GM12878 (cell line): Measurements from ENCODE around the gene CETN2. TPM values are rescaled to one million over a fixed set of nuclear protein-coding genes. Genes with fewer than 3 reads are reported as not detected.

Source experiments
- ATAC-seq: fragments of 200-7000 bp; cut with Tn5 transposase; 3 replicates; pipeline ENCODE4 v1.9.1; 2020; ENCODE audit warnings: mild to moderate bottlenecking, moderate library complexity
- BruUV-seq: library from RNA; stranded (reverse); fragments of 400-500 nt; replicated peaks from 2 replicates; lab custom pipeline; 2021; lab: Mats Ljungman, UMichigan
- CTCF ChIA-PET: fragments of 300-600 bp; sonication (Branson Sonifier 250); formaldehyde crosslinking; extraction: SDS; loops from one replicate; lab custom pipeline; 2021; ENCODE audit warnings: inconsistent platforms; lab: Yijun Ruan, JAX
- POLR2A ChIA-PET: fragments of 350-600 bp; formaldehyde crosslinking; extraction: SDS; loops from one replicate; lab custom pipeline; 2021; ENCODE audit warnings: inconsistent platforms; lab: Charles Lee
- RAD21 ChIA-PET: fragments of 300-600 bp; sonication (Branson Sonifier 250); formaldehyde crosslinking; loops from one replicate; lab custom pipeline; 2023; ENCODE audit warnings: antibody characterized with exemption; ENCODE audit not compliant: unreplicated experiment; lab: Charles Lee
- SMC1A ChIA-PET: fragments of 300-600 bp; sonication (Branson Sonifier 250); formaldehyde crosslinking; loops from one replicate; lab custom pipeline; 2023; ENCODE audit not compliant: unreplicated experiment, uncharacterized antibody; lab: Charles Lee
- DNase-seq: peaks from one replicate; pipeline ENCODE4 v3.0.0-alpha.2; 2011; ENCODE audit warnings: low read depth, low spot score
- FAIRE-seq: peaks from 3 replicates; lab custom pipeline; 2011; peaks lifted over from hg19 to GRCh38; lab: Jason Lieb, UNC
- H2AFZ ChIP-seq: 2 replicates; pipeline ENCODE4 v1.6.0; 2011; ENCODE audit warnings: low read depth, low read length, control low read depth; ENCODE audit not compliant: control insufficient read depth
- H3K27ac ChIP-seq: 2 replicates; pipeline ENCODE4 v1.5.1; 2011; ENCODE audit warnings: control low read depth; ENCODE audit not compliant: control insufficient read depth, insufficient read depth
- H3K27me3 ChIP-seq, 2 experiments: replicated peaks in 1 of 2; 2 replicates each; pipeline versions ENCODE4 v1.6.0 to v1.6.1; 2011; ENCODE audit warnings: low read length in 1 of 2; ENCODE audit not compliant: control insufficient read depth in 2 of 2, insufficient read depth in 2 of 2
- H3K36me3 ChIP-seq, 2 experiments: 2 replicates each; pipeline ENCODE4 v1.5.1; 2011; ENCODE audit warnings: low read length in 1 of 2; ENCODE audit not compliant: control insufficient read depth in 2 of 2, insufficient read depth in 2 of 2
- H3K4me1 ChIP-seq: 2 replicates; pipeline ENCODE4 v1.6.1; 2011; ENCODE audit warnings: mild to moderate bottlenecking, low read length, moderate library complexity, mixed read lengths; ENCODE audit not compliant: control insufficient read depth, insufficient read depth
- H3K4me2 ChIP-seq: 2 replicates; pipeline ENCODE4 v1.6.0; 2011; ENCODE audit warnings: control low read depth; ENCODE audit not compliant: control insufficient read depth, insufficient read depth
- H3K4me3 ChIP-seq: fragments of 200-600 bp; sonication (generic); 2 replicates; pipeline ENCODE4 v1.5.1; 2016
- H3K79me2 ChIP-seq: 2 replicates; pipeline ENCODE4 v1.6.0; 2011; ENCODE audit warnings: low read length; ENCODE audit not compliant: control insufficient read depth, insufficient read depth
- H3K9ac ChIP-seq: 2 replicates; pipeline ENCODE4 v1.8.0; 2011; ENCODE audit warnings: low read length, control low read depth, mixed read lengths; ENCODE audit not compliant: control insufficient read depth, insufficient read depth
- H3K9me3 ChIP-seq: replicated peaks from 3 replicates; pipeline ENCODE4 v1.5.1; 2011; ENCODE audit warnings: mild to moderate bottlenecking, low read length; ENCODE audit not compliant: control insufficient read depth, insufficient read depth
- H4K20me1 ChIP-seq: 2 replicates; pipeline ENCODE4 v1.6.0; 2011; ENCODE audit not compliant: control insufficient read depth, insufficient read depth
- GATAD2B ChIP-seq: fragments of 450-650 bp; conservative IDR thresholded peaks from 2 replicates; pipeline ENCODE4 v1.6.1; 2017; ENCODE audit warnings: low read depth, mild to moderate bottlenecking, moderate library complexity
- JUNB ChIP-seq: IDR thresholded peaks from 2 replicates; pipeline ENCODE4 v1.6.1; 2016; ENCODE audit warnings: antibody characterized with exemption, mild to moderate bottlenecking
- KLF5 ChIP-seq: fragments of 450-650 bp; IDR thresholded peaks from 2 replicates; pipeline ENCODE4 v1.6.1; 2014; ENCODE audit warnings: mild to moderate bottlenecking; ENCODE audit not compliant: partially characterized antibody
- MTA2 ChIP-seq: fragments of 450-650 bp; IDR thresholded peaks from 2 replicates; pipeline ENCODE4 v1.6.1; 2016; ENCODE audit warnings: low read depth, mild to moderate bottlenecking, moderate library complexity
- RAD21 ChIP-seq: IDR thresholded peaks from 2 replicates; pipeline ENCODE4 v1.6.1; 2011; ENCODE audit warnings: mild to moderate bottlenecking, low read depth, low read length, moderate library complexity; ENCODE audit not compliant: insufficient read depth
- RB1 ChIP-seq: fragments of 450-650 bp; formaldehyde crosslinking; IDR thresholded peaks from 2 replicates; pipeline ENCODE4 v1.6.1; 2017; ENCODE audit warnings: mild to moderate bottlenecking, borderline replicate concordance
- RBBP5 ChIP-seq: fragments of 200-600 bp; sonication (generic); conservative IDR thresholded peaks from 2 replicates; pipeline ENCODE4 v1.6.1; 2016
- SIX5 ChIP-seq: IDR thresholded peaks from 2 replicates; pipeline ENCODE4 v1.6.1; 2011; ENCODE audit warnings: mild to moderate bottlenecking, low read depth, low read length, moderate library complexity; ENCODE audit not compliant: severe bottlenecking
- SMAD5 ChIP-seq: IDR thresholded peaks from 2 replicates; pipeline ENCODE4 v1.6.1; 2016; ENCODE audit warnings: antibody characterized with exemption, low read depth
- SMARCA5 ChIP-seq: fragments of 450-650 bp; IDR thresholded peaks from 2 replicates; pipeline ENCODE4 v1.6.1; 2017; ENCODE audit warnings: mild to moderate bottlenecking
- SP1 ChIP-seq: IDR thresholded peaks from one replicate; pipeline ENCODE4 v1.6.1; 2011; ENCODE audit warnings: low read depth, low read length
- TARDBP ChIP-seq: IDR thresholded peaks from 2 replicates; pipeline ENCODE4 v1.6.1; 2016; ENCODE audit warnings: borderline replicate concordance
- ZNF217 ChIP-seq: fragments of 450-650 bp; IDR thresholded peaks from 2 replicates; pipeline ENCODE4 v1.6.1; 2017; ENCODE audit warnings: antibody characterized with exemption, mild to moderate bottlenecking
- WGBS: methylation state at CpG from one replicate; pipeline ENCODE4 v1.1.6; 2016; ENCODE audit warnings: low lambda C conversion rate; ENCODE audit not compliant: insufficient replicate concordance, insufficient coverage; ENCODE audit errors: missing lambda C conversion rate; 5-methylcytosine and 5-hydroxymethylcytosine counted together
- in situ Hi-C: fragments of 300-500 bp; cut with MboI; formaldehyde crosslinking; loops from 9 replicates; pipeline ENCODE4 v1.14.3; 2018; ENCODE audit warnings: mixed read lengths
- intact Hi-C: fragments of 100-400 bp; cut with micrococcal nuclease; formaldehyde crosslinking; loops from one replicate; pipeline ENCODE4 v1.14.2; 2022; ENCODE audit not compliant: unreplicated experiment
- polyA plus RNA-seq, 11 experiments: library from polyadenylated mRNA; depleted of rRNA in 4 of 11; unstranded in 6 of 11; stranded (reverse) in 5 of 11; fragments of >200 nt; fragmentation: Nextera tagmentation in 4 of 11; fragmentation: Illumina TruSeq in 1 of 11; extraction: Ambion mirVana in 4 of 11; extraction: Trizol in 1 of 11; gene quantifications; 1 replicate in 1 of 11; 2 replicates in 10 of 11; pipeline versions ENCODE4 v1.2.1 to v1.2.3, GENCODE V29; 2011 to 2016; ENCODE audit warnings: inconsistent platforms in 2 of 11, missing spikeins in 2 of 11, low read depth in 1 of 11
- total RNA-seq, 4 experiments: library from RNA; depleted of rRNA in 3 of 4; stranded (reverse); fragments of >200 nt in 3 of 4; fragmentation: Illumina TruSeq in 1 of 4; extraction: Trizol in 1 of 4; gene quantifications; 2 replicates each; pipeline versions ENCODE4 v1.2.1 to v1.2.3, GENCODE V29; 2013 to 2021
- TF ChIP-seq, protein P1 (sequence below): fragments of 450-650 bp; formaldehyde crosslinking; IDR thresholded peaks from 2 replicates; pipeline ENCODE4 v1.5.0; 2022; ENCODE audit warnings: mild to moderate bottlenecking, missing genetic modification characterization

CETN2 gene
- total and polyA plus RNA-seq, 10 of the 15 experiments (the other 5 are each of a cell fraction or from before 2014, with no cell fraction given): 12.0 to 30.3 (median 20.0) TPM

DNA sequence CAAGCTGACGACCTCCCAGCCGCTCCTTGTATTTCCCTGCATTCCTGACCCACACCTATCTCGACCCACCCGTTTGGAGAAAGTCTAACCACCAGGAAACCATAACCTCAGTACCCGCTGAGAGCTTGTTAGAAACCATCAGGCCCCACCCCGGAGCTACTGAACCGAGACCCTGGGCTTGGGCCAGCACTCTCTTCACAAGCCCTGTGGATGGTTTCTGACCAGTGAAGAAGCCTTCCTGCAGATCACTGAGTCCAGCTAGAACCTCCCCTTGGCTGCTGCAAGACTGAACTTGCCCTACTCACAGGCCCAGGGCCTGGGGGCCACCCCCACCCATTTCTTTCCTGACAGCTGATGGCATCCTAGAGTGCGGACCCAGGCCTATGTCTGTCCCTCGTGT, 40.7 kb upstream of the CETN2 start:
- ChIA-PET POLR2A (no interaction called here), SMC1A (no interaction called here), RAD21 (no interaction called here), CTCF (no interaction called here)
- ATAC-seq: no peak
- Histone ChIP-seq H3K79me2 (no peaks in the 10 kb centered on the region), H3K9ac (no peak overlapping the region), H3K4me2 (no peak overlapping the region), H3K27me3 (no peaks in the 10 kb centered on the region), H3K36me3 (peaks cover 0 to 2% of the 10 kb centered on the region in 2 experiments; a peak in 3 of 4 replicates), H3K4me1 (no peaks in the 10 kb centered on the region), H3K27ac (no peak overlapping the region), H4K20me1 (no peaks in the 10 kb centered on the region), H2AFZ (no peak overlapping the region), H3K4me3 (no peak overlapping the region), H3K9me3 (no peaks in the 10 kb centered on the region; the same call in 2 of the 3 replicates)
- TF ChIP-seq TARDBP: no peak
- no TSS peak for BruUV-seq
- no peak for FAIRE-seq
- WGBS: 49% methylated on average over 9 of the region's 9 CpGs
- no peak for DNase-seq
- intact Hi-C loops: no loop called here
- in situ Hi-C loops: no loop called here

DNA sequence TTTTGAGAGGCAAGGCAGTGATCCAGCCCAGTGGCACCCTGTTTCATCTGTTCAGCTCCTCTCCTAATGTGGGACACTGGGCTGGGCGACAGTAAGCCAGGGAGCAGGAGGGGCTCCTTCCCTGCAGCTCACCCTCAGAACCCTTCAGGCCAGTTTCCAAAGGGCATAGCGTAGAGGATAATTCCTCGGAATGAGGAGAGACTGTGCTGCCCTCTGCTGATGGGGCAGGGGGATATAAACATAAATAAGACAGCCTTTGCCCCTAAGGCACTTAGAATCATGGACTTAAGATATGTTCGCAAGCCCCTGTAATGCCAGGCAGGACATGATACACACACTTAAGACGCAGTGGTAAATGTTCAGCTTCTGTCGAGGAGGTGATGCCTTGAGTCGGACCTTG, 39.4 kb upstream of the CETN2 start:
- Histone ChIP-seq H4K20me1 (no peaks in the 10 kb centered on the region), H3K4me2 (no peak overlapping the region), H3K4me3 (no peak overlapping the region), H3K4me1 (no peaks in the 10 kb centered on the region), H3K27ac (no peak overlapping the region), H3K9me3 (no peaks in the 10 kb centered on the region; the same call in 2 of the 3 replicates), H3K36me3 (peaks cover 0 to 2% of the 10 kb centered on the region in 2 experiments; a peak in 3 of 4 replicates), H2AFZ (no peak overlapping the region), H3K79me2 (no peaks in the 10 kb centered on the region), H3K9ac (no peak overlapping the region), H3K27me3 (no peaks in the 10 kb centered on the region)
- intact Hi-C loops (no loop called here), in situ Hi-C loops (no loop called here)
- BruUV-seq: no TSS peak
- SMC1A ChIA-PET: no interaction called here
- RAD21 ChIA-PET: no interaction called here
- CTCF ChIA-PET: interaction anchor here (1.0 to 1.4 kb wide), 2 partner anchors 9 to 10 kb away, joined by 4 read pairs; no protein-coding TSS in a partner anchor
- ATAC-seq (no peak), FAIRE-seq (no peak), DNase-seq (no peak)
- POLR2A ChIA-PET: no interaction called here
- TF ChIP-seq MTA2: no peak
- no peak for TF ChIP-seq SMARCA5
- TF ChIP-seq KLF5: no peak
- no peak for TF ChIP-seq GATAD2B
- TF ChIP-seq, protein P1, sequence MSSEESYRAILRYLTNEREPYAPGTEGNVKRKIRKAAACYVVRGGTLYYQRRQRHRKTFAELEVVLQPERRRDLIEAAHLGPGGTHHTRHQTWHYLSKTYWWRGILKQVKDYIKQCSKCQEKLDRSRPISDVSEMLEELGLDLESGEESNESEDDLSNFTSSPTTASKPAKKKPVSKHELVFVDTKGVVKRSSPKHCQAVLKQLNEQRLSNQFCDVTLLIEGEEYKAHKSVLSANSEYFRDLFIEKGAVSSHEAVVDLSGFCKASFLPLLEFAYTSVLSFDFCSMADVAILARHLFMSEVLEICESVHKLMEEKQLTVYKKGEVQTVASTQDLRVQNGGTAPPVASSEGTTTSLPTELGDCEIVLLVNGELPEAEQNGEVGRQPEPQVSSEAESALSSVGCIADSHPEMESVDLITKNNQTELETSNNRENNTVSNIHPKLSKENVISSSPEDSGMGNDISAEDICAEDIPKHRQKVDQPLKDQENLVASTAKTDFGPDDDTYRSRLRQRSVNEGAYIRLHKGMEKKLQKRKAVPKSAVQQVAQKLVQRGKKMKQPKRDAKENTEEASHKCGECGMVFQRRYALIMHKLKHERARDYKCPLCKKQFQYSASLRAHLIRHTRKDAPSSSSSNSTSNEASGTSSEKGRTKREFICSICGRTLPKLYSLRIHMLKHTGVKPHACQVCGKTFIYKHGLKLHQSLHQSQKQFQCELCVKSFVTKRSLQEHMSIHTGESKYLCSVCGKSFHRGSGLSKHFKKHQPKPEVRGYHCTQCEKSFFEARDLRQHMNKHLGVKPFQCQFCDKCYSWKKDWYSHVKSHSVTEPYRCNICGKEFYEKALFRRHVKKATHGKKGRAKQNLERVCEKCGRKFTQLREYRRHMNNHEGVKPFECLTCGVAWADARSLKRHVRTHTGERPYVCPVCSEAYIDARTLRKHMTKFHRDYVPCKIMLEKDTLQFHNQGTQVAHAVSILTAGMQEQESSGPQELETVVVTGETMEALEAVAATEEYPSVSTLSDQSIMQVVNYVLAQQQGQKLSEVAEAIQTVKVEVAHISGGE: no peak
- no peak for TF ChIP-seq SIX5
- no peak for TF ChIP-seq SMAD5
- TF ChIP-seq JUNB: no peak
- no peak for TF ChIP-seq RAD21
- no peak for TF ChIP-seq SP1
- TF ChIP-seq ZNF217: no peak
- no peak for TF ChIP-seq RB1
- no peak for TF ChIP-seq RBBP5
- 74% methylated on average over 7 of the region's 7 CpGs for WGBS
